Transverse colon (tissue), 4 donors: ENCODE data around the gene TEX29.

Experiments used
- CTCF ChIP-seq, 5 experiments: fragments of 200-600 bp in 3 of 5; fragments of 450-650 bp in 2 of 5; sonication (generic) in 3 of 5; IDR thresholded peaks; 1 replicate in 2 of 5; 2 replicates in 3 of 5; pipeline ENCODE4 v1.5.1; 2016 to 2017; ENCODE audit warnings: antibody characterized with exemption in 5 of 5, inconsistent platforms in 3 of 5, mild to moderate bottlenecking in 2 of 5, moderate library complexity in 1 of 5
- EP300 ChIP-seq: sonication (generic); formaldehyde crosslinking; IDR thresholded peaks from one replicate; pipeline ENCODE4 v1.6.1; 2017; ENCODE audit warnings: antibody characterized with exemption, low read depth
- POLR2A ChIP-seq: fragments of 450-650 bp; IDR thresholded peaks from one replicate; pipeline ENCODE4 v1.6.1; 2016; ENCODE audit warnings: antibody characterized with exemption, mild to moderate bottlenecking, moderate library complexity
- POLR2AphosphoS5 ChIP-seq, 3 donors: sonication (generic); formaldehyde crosslinking; IDR thresholded peaks; one replicate each; pipeline ENCODE4 v1.6.1; 2016; ENCODE audit warnings: antibody characterized with exemption in 3 of 3

- TF ChIP-seq CTCF (IDR thresholded peaks at IDR 0.05) (no peak), POLR2A (no peak), EP300 (no peak), POLR2AphosphoS5 (IDR thresholded peaks at IDR 0.05) (no peak)
These were observed 39.5 kb downstream of the TEX29 start for GRCh38 chr13:111359930-111360329.
